ENCODE results near the gene LYG1. TPM values are rescaled to one million over a fixed set of nuclear protein-coding genes. Genes with fewer than 3 reads are reported as not detected.

LYG1 gene
- total and polyA plus RNA-seq, 2 of the 8 experiments (the other 6 are each of a cell fraction or from before 2014, with no cell fraction given): 0.68 to 0.86 TPM

GRCh38 chr2:99275882-99276281 is 25.1 kb downstream of the LYG1 start:
- H3K4me3 ChIP-seq (ENCODE audit: extremely low read depth in 1 of 4, insufficient read depth in 2 of 4, low read depth in 3 of 4, low read length in 4 of 4): no peak overlapping the region
- H4K20me1 ChIP-seq (replicated peaks in 1 of 2; ENCODE audit: control insufficient read depth in 1 of 2, insufficient read depth in 2 of 2, low read length in 2 of 2): no peaks in the 10 kb centered on the region
- no peak overlapping the region for H2BK20ac ChIP-seq (ENCODE audit: low read length)
- 92% methylated on average over 7 of the region's 7 CpGs; no CpG with 5 or more reads in 1 of the 2 experiments for WGBS, 2 experiments (ENCODE audit: extremely low coverage in 1 of 2, insufficient coverage in 1 of 2, insufficient read length in 1 of 2, insufficient replicate concordance in 2 of 2, low coverage in 1 of 2, low lambda C conversion rate in 2 of 2, missing lambda C conversion rate in 1 of 2)
- no peaks in the 10 kb centered on the region for H3K79me2 ChIP-seq (ENCODE audit: control insufficient read depth in 1 of 2, insufficient read depth in 2 of 2, low read length in 2 of 2)
- ChIA-PET CTCF (ENCODE audit: partially characterized antibody) (interaction anchor here (0.8 kb wide), 1 partner anchor 10 kb away, joined by 3 read pairs; no protein-coding TSS in a partner anchor), POLR2A (ENCODE audit: partially characterized antibody) (no interaction called here)
- H3K79me1 ChIP-seq (ENCODE audit: low read depth, low read length): no peaks in the 10 kb centered on the region
- no peak overlapping the region for H3K4ac ChIP-seq (replicated peaks; ENCODE audit: insufficient read length, low read depth, low read length)
- no peak overlapping the region for H3K14ac ChIP-seq (ENCODE audit: insufficient read length)
- H3K4me1 ChIP-seq (replicated peaks in 1 of 4; ENCODE audit: control insufficient read depth in 3 of 4, insufficient read depth in 4 of 4, low read length in 3 of 4): no peaks in the 10 kb centered on the region
- no peak overlapping the region for H2BK120ac ChIP-seq (replicated peaks; ENCODE audit: low read depth, low read length)
- H3K4me2 ChIP-seq (ENCODE audit: insufficient read depth in 1 of 2, low read depth in 2 of 2, low read length in 2 of 2): no peak overlapping the region
- H2BK12ac ChIP-seq (ENCODE audit: low read depth, low read length): no peak overlapping the region
- H2BK15ac ChIP-seq (ENCODE audit: low read length): no peak overlapping the region
- no peaks in the 10 kb centered on the region for H3K23me2 ChIP-seq (ENCODE audit: low read depth, low read length)
- DNase-seq (ENCODE audit: low read depth in 1 of 2, low spot score in 2 of 2) (no peak), FAIRE-seq (no peak)
- H2AK5ac ChIP-seq (ENCODE audit: low read depth, low read length): no peak overlapping the region
- no peak overlapping the region for H4K5ac ChIP-seq (ENCODE audit: insufficient read length, low read depth, low read length)
- H2AFZ ChIP-seq (ENCODE audit: low read length): no peak overlapping the region
- H4K8ac ChIP-seq (ENCODE audit: extremely low read depth, insufficient read depth, low read length): no peak overlapping the region
- peaks cover 9 to 21% of the 10 kb centered on the region in 2 experiments for H3K9me3 ChIP-seq (ENCODE audit: insufficient read depth in 2 of 2, low read depth in 1 of 2, low read length in 1 of 2)
- H3K23ac ChIP-seq (ENCODE audit: insufficient read length): no peak overlapping the region
- H3K18ac ChIP-seq (ENCODE audit: extremely low read depth, low read length): no peak overlapping the region
- no peaks in the 10 kb centered on the region for H3K36me3 ChIP-seq (ENCODE audit: control insufficient read depth in 2 of 4, insufficient read depth in 4 of 4, low read length in 3 of 4)
- H4K91ac ChIP-seq (replicated peaks; ENCODE audit: insufficient read length, low read length): no peak overlapping the region
- H3K27ac ChIP-seq (ENCODE audit: low read depth, low read length): no peak overlapping the region
- H3K56ac ChIP-seq (replicated peaks; ENCODE audit: insufficient read length, low read depth, low read length): no peak overlapping the region
- H3K27me3 ChIP-seq (replicated peaks in 1 of 4; ENCODE audit: control insufficient read depth in 3 of 4, extremely low read depth in 1 of 4, insufficient read depth in 3 of 4, low read length in 3 of 4): no peaks in the 10 kb centered on the region
- no peak overlapping the region for H3K9ac ChIP-seq (replicated peaks in 1 of 4; ENCODE audit: extremely low read depth in 1 of 4, low read depth in 3 of 4, low read length in 3 of 4)
- no peak overlapping the region for H2BK5ac ChIP-seq (ENCODE audit: low read depth, low read length)
- TF ChIP-seq RXRA (IDR thresholded peaks at IDR 0.05; ENCODE audit: insufficient read depth, low read depth, low read length) (no peak), CREB1 (IDR thresholded peaks at IDR 0.05) (no peak), TAF7 (optimal IDR thresholded peaks at IDR 0.05; ENCODE audit: borderline replicate concordance, low read depth, low read length) (no peak), KDM4A (IDR thresholded peaks at IDR 0.05; ENCODE audit: low read depth, low read length, severe bottlenecking) (no peak), EGR1 (IDR thresholded peaks at IDR 0.05; ENCODE audit: borderline replicate concordance, low read depth, low read length) (no peak), BACH1 (IDR thresholded peaks at IDR 0.05; ENCODE audit: low read length) (no peak), GABPA (IDR thresholded peaks at IDR 0.05; ENCODE audit: borderline replicate concordance, insufficient read depth, low read length) (no peak), GTF2F1 (IDR thresholded peaks at IDR 0.05; ENCODE audit: borderline replicate concordance, low read depth, low read length) (no peak), KDM1A (IDR thresholded peaks at IDR 0.05; ENCODE audit: borderline replicate concordance, low read length) (no peak), JUND (IDR thresholded peaks at IDR 0.05; ENCODE audit: low read length) (no peak), TEAD4 (IDR thresholded peaks at IDR 0.05; ENCODE audit: low read depth, low read length) (no peak), ATF2 (IDR thresholded peaks at IDR 0.05; ENCODE audit: low read length) (no peak), CHD1 (IDR thresholded peaks at IDR 0.05; ENCODE audit: low read depth, low read length) (no peak), POU5F1 (IDR thresholded peaks at IDR 0.05; ENCODE audit: low read depth, low read length) (no peak)

Data from H1 (cell line).